CD4-positive, alpha-beta T cell treated with Interleukin-12 subunit alpha and Interleukin-12 subunit beta, for 1 hour (primary cell): ENCODE results near the gene ESAM.

ENCODE experiments used
- DNase-seq: peaks from one replicate; pipeline ENCODE4 v3.0.0-alpha.2; 2020

Gene ESAM

GRCh38 chr11:124769806-124770774, 8.0 kb upstream of the ESAM start:
- DNase-seq, result no peak

- DNase-seq, result no peak
Observed at GRCh38 chr11:124768914-124769313, 6.8 kb upstream of the ESAM start.

GRCh38 chr11:124766156-124766555, 4.1 kb upstream of the ESAM start:
- DNase-seq, result no peak

- peak; percentile 85 for DNase-seq
Observed at GRCh38 chr11:124763156-124763947, 1.3 kb upstream of the ESAM start.

- DNase-seq, result no peak
Observed at GRCh38 chr11:124762624-124763155, 600 bp upstream of the ESAM start.

GRCh38 chr11:124761301-124762104, 587 bp downstream of the ESAM start:
- no peak for DNase-seq

- no peak for DNase-seq
Observed at GRCh38 chr11:124760806-124761205, 1.3 kb downstream of the ESAM start.

- DNase-seq, result no peak
Observed at GRCh38 chr11:124760205-124760652, 1.9 kb downstream of the ESAM start.

GRCh38 chr11:124759266-124760204, 2.6 kb downstream of the ESAM start:
- DNase-seq, result no peak

GRCh38 chr11:124758355-124759265, 3.5 kb downstream of the ESAM start:
- peak; percentile 68 for DNase-seq

GRCh38 chr11:124757320-124757719, 4.8 kb downstream of the ESAM start:
- DNase-seq, result no peak

- no peak for DNase-seq
Observed at GRCh38 chr11:124756753-124757227, 5.3 kb downstream of the ESAM start.

- no peak for DNase-seq
Observed at GRCh38 chr11:124756033-124756752, 5.9 kb downstream of the ESAM start.

- DNase-seq, result no peak
Observed at GRCh38 chr11:124754710-124755109, 7.4 kb downstream of the ESAM start.

GRCh38 chr11:124754309-124754708, 7.8 kb downstream of the ESAM start:
- no peak for DNase-seq

- DNase-seq, result no peak
Observed at GRCh38 chr11:124753624-124754023, 8.5 kb downstream of the ESAM start.

- no peak for DNase-seq
Observed at GRCh38 chr11:124753205-124753604, 8.9 kb downstream of the ESAM start.

- DNase-seq, result no peak
Observed at GRCh38 chr11:124752471-124753102, 9.5 kb downstream of the ESAM start.
